Endothelial cell of hepatic sinusoid (primary cell): ENCODE results near the gene SLC2A4RG.

Experiments used
- in situ Hi-C: cut with HindIII; loops from 2 replicates; pipeline ENCODE4 v1.10.0; 2017; ENCODE audit warnings: low sequenced_read_pairs

The SLC2A4RG gene

DNA sequence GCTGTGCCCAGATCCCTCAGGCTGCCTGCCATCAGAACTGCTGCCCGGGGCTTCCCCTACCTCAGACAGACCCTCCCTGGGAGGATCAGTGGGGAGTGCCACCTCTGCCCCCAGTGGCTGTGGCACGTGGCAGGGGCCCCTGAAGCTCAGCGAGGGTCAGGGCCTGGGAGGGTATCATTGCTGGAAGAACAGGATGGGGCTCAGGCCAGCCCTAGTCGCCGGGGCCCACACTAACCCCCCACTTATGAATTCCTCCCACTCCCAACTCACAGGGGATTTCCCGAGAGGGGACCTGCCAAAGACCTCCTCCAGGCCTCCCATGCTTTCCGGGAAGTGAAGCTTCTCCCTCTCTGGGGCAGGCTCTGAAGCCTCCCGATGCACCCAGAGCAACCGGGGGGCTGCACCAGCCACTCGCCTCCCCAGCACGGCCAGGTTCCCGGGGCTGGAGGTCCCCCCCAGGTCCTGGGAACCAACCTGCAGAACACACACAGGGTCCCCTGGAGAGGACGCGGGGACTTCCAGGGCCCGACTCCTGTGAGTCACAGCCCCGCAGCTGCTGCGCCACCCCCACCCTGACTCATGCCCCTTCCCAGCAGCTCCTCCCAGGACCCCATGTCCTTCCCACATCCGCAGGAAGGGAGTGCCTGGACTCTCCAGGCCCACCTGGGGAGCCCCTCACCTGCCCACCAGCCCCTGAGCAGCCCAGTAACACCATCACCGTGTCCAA lies 40.7 kb upstream of the SLC2A4RG start:
- in situ Hi-C loops = no loop called here

- in situ Hi-C loops = no loop called here
Observed at GRCh38 chr20:63699466-63700198, 39.9 kb upstream of the SLC2A4RG start.

- in situ Hi-C loops = no loop called here
Observed at GRCh38 chr20:63700199-63701050, 39.2 kb upstream of the SLC2A4RG start.

GRCh38 chr20:63701051-63701328 lies 38.6 kb upstream of the SLC2A4RG start:
- in situ Hi-C loops = no loop called here

GRCh38 chr20:63701329-63702035 lies 38.1 kb upstream of the SLC2A4RG start:
- in situ Hi-C loops = no loop called here

DNA sequence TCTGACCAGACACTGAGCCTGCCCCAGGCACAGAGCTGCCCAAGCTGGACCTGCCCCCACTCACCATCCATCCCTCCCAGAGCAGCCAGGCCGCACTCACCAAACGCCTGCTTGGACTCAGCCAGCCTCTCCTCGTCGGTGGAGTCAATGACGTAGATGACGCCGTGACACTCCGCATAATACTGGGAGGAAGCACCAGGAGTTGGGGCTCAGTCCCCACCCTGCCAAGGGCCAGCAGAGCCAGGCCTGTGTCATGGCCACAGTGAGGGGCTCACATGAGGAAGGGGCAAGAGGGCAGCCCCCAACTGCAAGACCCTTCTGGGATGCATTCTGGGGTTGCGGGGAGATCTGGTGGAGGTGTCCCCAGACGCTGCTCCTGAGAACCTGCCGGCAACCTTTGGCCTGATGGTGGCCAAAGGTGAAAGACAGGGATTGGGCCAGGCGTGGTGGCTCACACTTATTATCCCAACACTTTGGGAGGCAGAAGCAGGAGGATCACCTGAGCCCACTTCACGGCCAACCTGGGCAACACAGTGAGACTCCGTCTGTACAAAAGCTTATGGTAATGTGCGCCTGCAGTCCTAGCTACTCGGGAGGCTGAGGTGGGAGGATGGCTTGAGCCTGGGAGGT lies 37.4 kb upstream of the SLC2A4RG start:
- in situ Hi-C loops = no loop called here

GRCh38 chr20:63702751-63703470 lies 36.7 kb upstream of the SLC2A4RG start:
- in situ Hi-C loops = no loop called here

DNA sequence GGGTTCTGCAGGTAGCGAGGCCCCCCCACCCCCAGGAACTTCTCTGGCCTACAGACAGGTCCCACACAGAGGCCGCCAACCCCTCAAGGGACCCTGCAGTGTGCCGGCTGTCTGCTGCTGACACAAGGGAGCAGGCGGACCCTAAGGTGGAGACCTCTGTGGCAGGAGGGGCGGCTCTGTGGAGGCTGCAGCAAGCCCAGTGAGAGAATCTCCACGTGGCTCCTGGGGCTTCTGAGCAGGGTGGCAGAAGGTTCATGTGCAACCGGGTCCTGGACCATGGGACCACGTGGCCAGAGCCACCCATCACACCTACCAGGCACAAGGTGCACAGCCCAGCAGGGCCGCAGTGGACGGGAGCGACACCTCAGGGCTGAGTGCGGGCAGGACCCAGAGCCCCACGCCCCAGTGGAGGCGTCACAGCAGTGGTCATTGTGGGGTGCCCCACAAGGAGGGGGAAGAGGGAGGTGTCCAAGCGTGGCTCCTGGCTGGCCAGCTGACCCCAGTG lies 36.1 kb upstream of the SLC2A4RG start:
- in situ Hi-C loops = no loop called here

DNA sequence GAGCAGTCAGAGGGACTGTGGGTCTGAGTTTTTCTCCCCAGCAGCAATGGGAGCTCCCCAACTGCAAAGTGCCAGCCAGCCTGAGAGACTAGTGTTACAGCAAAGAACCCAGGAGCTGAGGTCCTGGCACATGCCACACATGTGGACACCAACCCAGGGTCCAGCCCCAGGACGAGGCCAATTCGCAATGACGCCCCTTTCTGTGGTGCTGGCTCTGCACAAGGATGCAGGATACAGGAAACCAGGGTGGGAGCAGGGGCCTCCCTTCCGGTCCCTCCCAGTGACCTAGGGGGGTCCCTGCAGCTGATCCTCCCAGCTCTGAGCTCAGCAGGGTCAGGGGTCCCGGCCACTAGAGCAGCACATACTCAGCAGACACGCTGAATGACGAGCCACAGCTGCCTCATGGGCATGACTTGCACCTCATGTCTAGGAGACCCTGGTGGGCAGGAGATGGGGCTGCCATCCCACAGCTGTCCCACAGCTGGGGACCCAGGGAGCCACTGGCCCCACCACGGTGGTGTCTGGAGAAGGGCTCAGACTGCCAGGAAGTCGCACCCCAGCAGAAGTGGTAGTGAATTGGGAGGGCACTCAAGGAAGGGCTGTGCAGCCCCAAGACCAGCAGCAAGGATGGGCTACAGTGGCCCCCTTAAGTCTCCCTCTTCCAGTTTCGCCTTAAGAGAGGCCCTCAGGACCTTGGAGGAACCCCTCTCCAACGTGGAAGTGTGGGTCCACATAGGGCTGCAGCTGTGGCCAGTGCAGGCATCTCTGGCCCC lies 35.4 kb upstream of the SLC2A4RG start:
- in situ Hi-C loops = no loop called here

DNA sequence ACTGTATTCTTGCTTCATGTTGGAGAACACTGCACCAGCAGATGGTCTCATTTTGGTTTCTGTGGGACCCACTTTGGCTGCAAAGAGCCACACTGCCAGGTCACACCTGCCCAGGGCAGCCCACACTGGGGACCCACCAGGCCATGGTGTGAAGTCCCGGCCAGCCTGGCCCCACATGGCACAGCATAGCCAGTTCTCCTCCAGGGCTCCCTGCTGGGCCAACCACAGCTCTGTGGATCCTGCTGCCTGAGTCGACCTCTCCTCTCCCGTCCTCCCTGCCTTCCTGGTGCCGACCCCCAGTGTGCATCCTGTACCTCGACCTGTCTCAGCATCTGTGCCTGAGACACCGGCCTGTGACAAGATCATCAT lies 34.8 kb upstream of the SLC2A4RG start:
- in situ Hi-C loops = no loop called here

DNA sequence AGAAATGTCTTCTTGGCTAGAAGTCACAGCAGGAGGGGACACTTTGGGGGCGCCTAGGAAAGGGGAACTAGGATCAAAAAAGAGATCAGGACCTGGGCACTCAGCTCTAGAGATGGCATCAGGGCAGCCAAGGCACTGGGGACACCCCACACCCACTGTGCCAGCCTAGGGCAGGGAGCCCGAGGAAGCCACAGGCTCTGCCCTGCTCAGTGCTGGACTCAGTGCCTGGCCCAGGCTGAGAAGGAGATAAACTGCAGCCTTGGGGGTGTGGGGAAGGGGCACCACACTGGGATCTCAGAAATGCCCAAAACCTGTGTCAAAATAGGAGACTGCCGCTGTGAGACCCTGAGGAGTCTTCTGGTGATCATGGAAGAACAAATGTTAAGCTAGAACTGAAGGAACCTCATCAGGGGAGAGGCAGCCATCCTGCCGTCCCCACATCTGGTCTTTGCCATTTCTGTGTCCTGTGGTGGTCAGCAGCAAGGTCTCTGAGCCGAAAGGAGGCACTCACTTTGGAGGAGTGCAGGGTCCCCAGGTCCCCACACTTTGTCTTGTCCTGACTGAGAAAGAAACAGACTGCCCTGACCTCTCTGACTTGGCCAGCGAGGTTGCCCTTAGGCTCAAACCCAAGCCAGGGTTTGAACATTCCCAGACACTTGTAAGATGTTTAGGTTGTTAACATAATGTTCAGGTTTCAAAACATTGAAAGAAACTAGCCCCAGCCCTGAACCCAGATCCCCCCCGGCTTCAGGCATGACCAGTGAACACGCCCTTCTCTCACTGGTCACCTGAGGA lies 34.1 kb upstream of the SLC2A4RG start:
- in situ Hi-C loops = no loop called here

DNA sequence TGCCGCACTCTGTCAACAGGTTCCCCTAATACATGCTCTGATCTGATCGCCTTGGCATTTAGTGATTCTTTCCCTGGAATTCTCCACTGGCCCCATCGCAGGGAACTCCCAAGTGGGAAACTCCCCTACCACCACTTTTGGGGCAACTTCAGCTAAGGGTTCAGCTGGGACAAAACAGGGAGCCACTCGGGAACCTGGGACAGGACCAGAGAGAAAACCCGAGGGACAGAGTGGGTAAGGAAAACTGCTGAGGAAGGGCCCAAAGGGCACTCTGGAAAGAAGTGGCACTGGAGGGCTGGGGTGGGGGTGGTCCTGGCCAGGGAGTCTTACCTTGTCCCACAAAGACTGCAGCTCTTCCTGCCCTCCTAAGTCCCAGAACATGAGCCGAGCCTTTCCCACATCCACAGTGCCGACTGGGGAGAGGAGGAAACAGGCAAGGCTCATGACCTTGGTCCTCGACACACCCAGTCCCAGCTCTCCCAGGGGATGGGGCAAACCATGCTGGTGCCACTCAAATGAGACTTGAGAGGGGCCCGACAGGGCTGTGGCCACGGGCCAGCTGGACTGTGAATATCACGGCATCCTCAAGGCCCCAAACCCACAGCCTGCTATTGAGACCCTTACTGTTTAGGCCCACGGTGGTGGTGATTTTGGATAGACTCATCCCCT lies 33.4 kb upstream of the SLC2A4RG start:
- in situ Hi-C loops = no loop called here

- in situ Hi-C loops = no loop called here
Observed at GRCh38 chr20:63706852-63707557, 32.6 kb upstream of the SLC2A4RG start.

GRCh38 chr20:63707558-63708300 lies 31.8 kb upstream of the SLC2A4RG start, which contains the start of the genes ARFRP1 and ZGPAT:
TSS of gene ARFRP1 (minus strand) at chr20:63707976. CDS start at chr20:63707091, 885 bp downstream.
TSS of gene ZGPAT (plus strand) at chr20:63708039. CDS start at chr20:63708581, 542 bp downstream.
- in situ Hi-C loops = no loop called here

GRCh38 chr20:63708301-63709148 lies 31.1 kb upstream of the SLC2A4RG start:
- in situ Hi-C loops = no loop called here
